DND-41 (cell line): Measurements from ENCODE around the gene DIDO1.

ENCODE experiments used
- ATAC-seq: fragments of 200-7000 bp; cut with Tn5 transposase; 3 replicates; pipeline ENCODE4 v1.9.1; 2021; ENCODE audit warnings: low read depth; ENCODE audit not compliant: insufficient read depth
- DNase-seq: peaks from one replicate; pipeline ENCODE4 v3.0.0-alpha.2; 2020
- H2AFZ ChIP-seq: 2 replicates; pipeline ENCODE4 v1.6.0; 2012; ENCODE audit warnings: low read depth, low read length
- H3K27ac ChIP-seq: 2 replicates; pipeline ENCODE4 v1.5.1; 2012; ENCODE audit warnings: low read length, inconsistent platforms
- H3K27me3 ChIP-seq: fragments of 200-600 bp; sonication (generic); 2 replicates; pipeline ENCODE4 v1.6.0; 2012; ENCODE audit warnings: low read length, mild to moderate bottlenecking, inconsistent platforms; ENCODE audit not compliant: insufficient read depth, poor library complexity
- H3K36me3 ChIP-seq: 2 replicates; pipeline ENCODE4 v1.5.1; 2012; ENCODE audit warnings: low read length, inconsistent platforms; ENCODE audit not compliant: insufficient read depth
- H3K4me1 ChIP-seq: 2 replicates; pipeline ENCODE4 v1.5.1; 2012; ENCODE audit warnings: mild to moderate bottlenecking, low read length; ENCODE audit not compliant: insufficient read depth
- H3K4me2 ChIP-seq: 2 replicates; pipeline ENCODE4 v1.6.0; 2012; ENCODE audit warnings: mild to moderate bottlenecking, moderate library complexity, low read length, inconsistent platforms; ENCODE audit not compliant: insufficient read depth
- H3K4me3 ChIP-seq, 2 experiments: fragments of 200-600 bp in 1 of 2; shearing (Covaris generic) in 1 of 2; 2 replicates each; pipeline ENCODE4 v1.5.1; 2012 to 2016; ENCODE audit warnings: inconsistent platforms in 2 of 2, low read length in 2 of 2, mild to moderate bottlenecking in 2 of 2, low read depth in 1 of 2, moderate library complexity in 1 of 2
- H3K79me2 ChIP-seq: 2 replicates; pipeline ENCODE4 v1.6.0; 2012; ENCODE audit warnings: low read length, inconsistent platforms; ENCODE audit not compliant: insufficient read depth
- H3K9ac ChIP-seq: 2 replicates; pipeline ENCODE4 v1.6.0; 2012; ENCODE audit warnings: low read depth, mild to moderate bottlenecking, inconsistent platforms, low read length, moderate library complexity
- H3K9me3 ChIP-seq: 2 replicates; pipeline ENCODE4 v1.5.1; 2012; ENCODE audit warnings: low read length, moderate library complexity, mild to moderate bottlenecking, inconsistent platforms; ENCODE audit not compliant: insufficient read depth, severe bottlenecking
- H4K20me1 ChIP-seq: 2 replicates; pipeline ENCODE4 v1.6.0; 2012; ENCODE audit warnings: low read length; ENCODE audit not compliant: insufficient read depth
- CTCF ChIP-seq: IDR thresholded peaks from 2 replicates; pipeline ENCODE4 v1.5.1; 2012; ENCODE audit warnings: borderline replicate concordance, low read length, moderate library complexity, mild to moderate bottlenecking; ENCODE audit not compliant: poor library complexity, severe bottlenecking; ENCODE audit errors: extremely low read depth
- EZH2 ChIP-seq: IDR thresholded peaks from 3 replicates; pipeline ENCODE4 v1.6.1; 2012; ENCODE audit warnings: borderline replicate concordance, low read depth, mild to moderate bottlenecking, moderate library complexity, low read length, inconsistent platforms; ENCODE audit not compliant: severe bottlenecking

DIDO1 gene

GRCh38 chr20:62928246-62928939, 2.1 kb upstream of the DIDO1 start:
- H3K79me2 ChIP-seq = peaks cover 100% of the 10 kb centered on the region
- H3K36me3 ChIP-seq = peaks cover 34% of the 10 kb centered on the region
- H3K4me2 ChIP-seq = peak overlapping the region; percentile 97
- TF ChIP-seq EZH2 = no peak
- TF ChIP-seq CTCF = no peak
- H3K4me3 ChIP-seq = 0 out of 4 replicates have a peak overlapping the region, but pooled peaks of 1 of the 2 experiments have one; percentile 8
- DNase-seq = peak; percentile 33
- ATAC-seq = no peak
- peaks cover 84% of the 10 kb centered on the region for H4K20me1 ChIP-seq
- H3K27me3 ChIP-seq = no peaks in the 10 kb centered on the region
- no peak overlapping the region for H2AFZ ChIP-seq
- peaks cover 81% of the 10 kb centered on the region for H3K4me1 ChIP-seq
- peak overlapping the region; percentile 32; the same call in 1 of the 2 replicates for H3K9ac ChIP-seq
- peak overlapping the region; percentile 28; the same call in 1 of the 2 replicates for H3K27ac ChIP-seq
- H3K9me3 ChIP-seq = no peaks in the 10 kb centered on the region

- Histone ChIP-seq H3K27me3 (no peaks in the 10 kb centered on the region), H3K27ac (peak overlapping the region; percentile 88), H3K4me1 (peaks cover 87% of the 10 kb centered on the region), H3K4me3 (peak overlapping the region; percentile 74 to 86; a peak in 3 of 4 replicates), H4K20me1 (peaks cover 84% of the 10 kb centered on the region), H3K36me3 (peaks cover 26% of the 10 kb centered on the region), H3K9me3 (no peaks in the 10 kb centered on the region), H2AFZ (no peak overlapping the region), H3K79me2 (peaks cover 100% of the 10 kb centered on the region), H3K4me2 (peak overlapping the region; percentile 97), H3K9ac (peak overlapping the region; percentile 96)
- TF ChIP-seq CTCF = no peak
- no peak for TF ChIP-seq EZH2
- no peak for ATAC-seq
- no peak for DNase-seq
These were observed 912 bp upstream of the DIDO1 start for GRCh38 chr20:62927128-62927705.

GRCh38 chr20:62925420-62926228, 681 bp downstream of the DIDO1 start:
- Histone ChIP-seq H3K9me3 (no peaks in the 10 kb centered on the region), H3K9ac (peak overlapping the region; percentile 96), H3K79me2 (peaks cover 100% of the 10 kb centered on the region), H3K27ac (peak overlapping the region; percentile 88), H3K36me3 (peaks cover 17% of the 10 kb centered on the region), H3K4me2 (peak overlapping the region; percentile 87), H4K20me1 (peaks cover 82% of the 10 kb centered on the region), H3K27me3 (no peaks in the 10 kb centered on the region), H2AFZ (peak overlapping the region; percentile 82), H3K4me1 (peaks cover 83% of the 10 kb centered on the region), H3K4me3 (peak overlapping the region; percentile 74 to 86)
- DNase-seq (peak; percentile 57), ATAC-seq (peak; percentile 22)
- TF ChIP-seq EZH2 = no peak
- no peak for TF ChIP-seq CTCF
